HG03025 (cell line): ENCODE measurements around the gene OR13D1.
"Not testable (repeated sequence)": the region's sequence is repeated elsewhere in the genome, so short reads cannot be mapped to it uniquely, and the experiment has no call there.

Source experiments
- ATAC-seq: cut with Tn5 transposase; IDR thresholded peaks from one replicate; pipeline ENCODE4 v1.9.1; 2021; ENCODE audit warnings: mild to moderate bottlenecking, moderate library complexity; ENCODE audit not compliant: unreplicated experiment, low FRiP score

Gene OR13D1

GRCh38 chr9:104694218-104694617 is at the start of gene OR13D1:
TSS of gene OR13D1 (plus strand) at chr9:104694518. CDS start at chr9:104694518, 0 bp downstream.
- ATAC-seq = no peak

GRCh38 chr9:104658496-104659195 is 35.7 kb upstream of the OR13D1 start:
- no peak for ATAC-seq

GRCh38 chr9:104675611-104676010 is 18.7 kb upstream of the OR13D1 start:
- ATAC-seq = no peak

GRCh38 chr9:104682642-104683041 is 11.7 kb upstream of the OR13D1 start:
- peak; percentile 50 for ATAC-seq

- ATAC-seq = no peak
Measured at GRCh38 chr9:104686081-104686480, 8.2 kb upstream of the OR13D1 start.

- no peak for ATAC-seq
Measured at GRCh38 chr9:104700306-104700705, 6.0 kb downstream of the OR13D1 start.

- not testable (repeated sequence) for ATAC-seq
Measured at GRCh38 chr9:104708737-104709136, 14.4 kb downstream of the OR13D1 start.

- no peak for ATAC-seq
Measured at GRCh38 chr9:104711604-104712003, 17.3 kb downstream of the OR13D1 start.

- no peak for ATAC-seq
Measured at GRCh38 chr9:104725014-104725413, 30.7 kb downstream of the OR13D1 start.

GRCh38 chr9:104738452-104738851 is 44.1 kb downstream of the OR13D1 start:
- ATAC-seq = no peak

GRCh38 chr9:104740621-104741020 is 46.3 kb downstream of the OR13D1 start:
- no peak for ATAC-seq

GRCh38 chr9:104743376-104743985 is 49.2 kb downstream of the OR13D1 start:
- ATAC-seq = peak; percentile 38
